NCI-H2107 treated with DMSO at 0.1 percent for 48 hours (cell line): ENCODE results near the gene ABCA6.

Experiments
- DNase-seq: peaks from one replicate; lab custom pipeline; 2025; ENCODE audit not compliant: unreplicated experiment; lab: John Stamatoyannopoulos, UW

ABCA6 gene

DNA sequence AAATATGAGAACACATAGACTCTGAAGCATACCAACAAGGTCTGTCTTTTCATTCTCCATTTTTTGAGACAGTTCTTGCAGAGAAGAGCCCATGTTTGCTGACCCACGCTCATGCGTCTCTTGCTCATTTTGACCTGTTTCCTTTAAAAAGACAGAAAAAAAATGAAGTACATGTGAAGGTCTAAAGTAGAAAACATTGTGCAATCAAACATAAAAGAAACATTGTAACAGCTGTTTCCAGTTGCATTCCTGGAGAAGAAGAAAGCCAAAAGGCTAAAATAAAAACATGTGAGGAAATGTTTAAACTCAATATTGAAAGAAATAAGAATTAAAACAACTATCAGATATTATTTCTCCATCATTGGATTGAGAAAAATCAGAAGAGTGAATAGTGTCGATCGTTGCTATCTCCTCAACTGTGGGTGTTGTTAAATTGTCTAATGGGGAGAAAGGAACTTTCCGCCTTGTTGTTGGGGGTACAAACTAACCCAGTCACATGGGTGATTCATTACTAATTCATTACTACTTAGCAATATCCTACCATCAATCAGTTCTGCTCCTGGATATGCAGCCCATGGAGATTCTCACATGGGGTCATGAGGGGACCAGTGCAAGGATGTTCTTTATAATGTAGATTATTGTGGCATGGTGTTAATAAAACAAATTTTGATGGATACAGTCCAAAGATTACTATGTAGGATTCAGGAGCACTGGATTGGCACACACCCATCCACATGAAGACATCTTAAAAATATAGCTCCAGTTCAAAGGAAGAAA, 90.5 kb downstream of the ABCA6 start:
- DNase-seq = no peak

- DNase-seq = no peak
Measured at GRCh38 chr17:69048634-69049033, 93.1 kb downstream of the ABCA6 start.

DNA sequence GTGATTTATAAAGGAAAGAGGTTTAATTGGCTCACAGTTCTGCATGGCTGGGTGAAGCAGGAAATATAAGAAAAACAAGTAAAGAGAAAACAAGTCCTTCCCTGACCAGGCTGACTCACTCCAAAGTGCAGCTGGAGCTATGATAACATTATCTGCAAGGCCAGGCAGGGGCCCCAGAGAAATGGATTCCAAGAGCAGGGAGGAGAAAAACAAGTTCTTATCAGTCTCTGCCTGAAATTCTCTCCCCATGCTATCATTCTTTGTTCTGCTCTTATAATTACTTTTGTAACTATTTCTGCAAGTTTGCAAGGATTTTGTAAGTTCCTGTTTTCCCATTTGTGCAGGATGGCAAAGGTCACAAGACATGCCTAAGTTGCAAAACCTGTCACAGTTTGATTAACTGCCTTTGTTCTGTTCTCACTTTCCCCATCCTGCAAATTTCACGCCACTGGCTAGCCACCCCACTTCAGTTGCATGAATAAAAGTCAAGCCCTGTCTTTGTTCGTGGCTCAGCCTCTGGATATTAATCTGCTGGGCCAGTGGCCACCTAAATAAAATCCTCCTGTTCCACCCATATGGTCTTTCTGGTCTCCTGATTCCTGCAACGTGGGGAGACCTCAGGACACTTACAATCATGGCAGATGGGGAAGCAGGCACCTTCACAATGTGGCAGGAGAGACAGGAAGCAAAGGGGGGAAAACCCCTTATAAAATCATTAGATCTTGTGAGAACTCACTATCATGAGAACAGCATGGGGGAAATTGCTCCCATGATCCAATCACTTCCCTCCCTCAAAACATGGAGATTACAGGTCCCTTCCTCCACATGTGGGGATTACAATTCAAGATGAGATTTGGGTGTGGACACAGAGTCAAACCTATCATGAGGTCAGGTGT, 94.1 kb downstream of the ABCA6 start:
- no peak for DNase-seq

GRCh38 chr17:69046121-69046807, 95.4 kb downstream of the ABCA6 start:
- no peak for DNase-seq

DNA sequence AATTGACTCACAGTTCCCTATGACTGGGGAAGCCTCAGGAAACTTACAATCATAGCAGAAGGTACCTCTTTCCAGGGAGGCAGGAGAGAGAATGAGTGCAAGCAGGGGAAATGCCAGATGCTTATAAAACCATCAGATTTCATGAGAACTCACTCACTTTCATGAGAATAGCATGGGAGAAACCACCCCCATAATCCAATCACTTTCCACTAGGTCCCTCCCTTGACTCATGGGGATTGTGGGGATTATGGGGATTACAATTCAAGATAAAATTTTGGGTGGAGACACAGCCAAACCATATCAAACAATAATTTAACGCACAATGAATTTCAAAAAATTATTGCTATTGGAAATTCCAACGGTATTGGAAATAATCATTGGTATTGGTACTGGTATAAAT, 96.0 kb downstream of the ABCA6 start:
- DNase-seq = no peak

DNA sequence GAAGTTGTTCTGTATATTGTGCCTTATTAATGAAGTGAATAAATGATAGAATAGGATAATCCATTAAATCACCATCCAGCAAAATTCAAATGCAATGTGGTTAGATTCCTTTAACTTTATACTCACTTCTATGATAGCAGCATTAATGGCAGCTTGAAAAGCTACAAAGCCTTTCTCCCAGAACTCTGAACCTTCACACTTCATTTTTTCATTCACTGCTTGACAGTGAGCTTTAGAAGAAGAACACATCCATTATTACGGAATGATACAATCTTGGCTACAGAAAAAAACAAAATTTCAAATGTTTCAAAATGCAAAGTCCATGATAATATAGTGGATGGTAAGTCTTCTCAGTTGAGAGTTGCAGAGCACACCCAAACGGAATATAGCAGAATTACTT, 97.3 kb downstream of the ABCA6 start:
- no peak for DNase-seq

GRCh38 chr17:69043098-69043734, 98.5 kb downstream of the ABCA6 start:
- no peak for DNase-seq

DNA sequence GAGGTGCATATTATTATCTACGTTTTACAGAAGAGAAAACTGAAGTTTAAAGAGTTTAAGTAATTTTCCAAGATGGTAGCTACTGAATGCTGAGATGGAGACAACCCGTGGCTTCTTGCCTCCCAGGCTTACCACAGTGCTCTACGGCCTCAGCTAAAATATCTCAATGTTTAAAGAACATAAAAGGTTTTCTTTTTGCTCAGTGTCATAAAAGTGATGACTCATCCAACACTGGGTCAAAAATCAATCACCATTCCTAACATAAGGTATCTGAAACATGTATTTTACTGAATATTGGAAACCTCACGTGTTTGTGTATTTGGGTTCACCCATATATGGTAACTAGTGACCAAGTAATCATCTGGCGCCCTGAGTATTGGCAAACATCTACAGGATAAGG, 99.4 kb downstream of the ABCA6 start:
- DNase-seq = no peak

- no peak for DNase-seq
Measured at GRCh38 chr17:69031839-69032238, 109.9 kb downstream of the ABCA6 start.

DNA sequence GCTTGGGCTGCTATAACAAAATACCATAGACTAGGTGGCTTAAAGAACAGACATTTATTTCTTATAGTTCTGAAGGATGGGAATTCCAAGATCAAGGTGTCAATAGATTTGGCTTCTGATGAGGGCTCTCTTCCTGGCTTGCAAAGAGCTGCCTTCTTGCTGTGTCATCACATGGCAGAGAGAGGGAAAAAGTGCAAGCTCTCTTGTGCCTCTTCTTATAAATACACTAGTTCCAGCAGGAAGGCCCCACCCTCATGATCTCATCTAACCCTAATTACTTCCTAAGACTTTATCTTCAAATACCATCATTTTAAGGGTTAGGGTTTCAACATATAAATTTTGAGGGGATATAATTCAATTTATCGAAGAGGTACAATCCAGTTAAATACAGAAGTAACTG, 111.5 kb downstream of the ABCA6 start:
- no peak for DNase-seq
